ENCODE data around the gene SEL1L3.

DNA sequence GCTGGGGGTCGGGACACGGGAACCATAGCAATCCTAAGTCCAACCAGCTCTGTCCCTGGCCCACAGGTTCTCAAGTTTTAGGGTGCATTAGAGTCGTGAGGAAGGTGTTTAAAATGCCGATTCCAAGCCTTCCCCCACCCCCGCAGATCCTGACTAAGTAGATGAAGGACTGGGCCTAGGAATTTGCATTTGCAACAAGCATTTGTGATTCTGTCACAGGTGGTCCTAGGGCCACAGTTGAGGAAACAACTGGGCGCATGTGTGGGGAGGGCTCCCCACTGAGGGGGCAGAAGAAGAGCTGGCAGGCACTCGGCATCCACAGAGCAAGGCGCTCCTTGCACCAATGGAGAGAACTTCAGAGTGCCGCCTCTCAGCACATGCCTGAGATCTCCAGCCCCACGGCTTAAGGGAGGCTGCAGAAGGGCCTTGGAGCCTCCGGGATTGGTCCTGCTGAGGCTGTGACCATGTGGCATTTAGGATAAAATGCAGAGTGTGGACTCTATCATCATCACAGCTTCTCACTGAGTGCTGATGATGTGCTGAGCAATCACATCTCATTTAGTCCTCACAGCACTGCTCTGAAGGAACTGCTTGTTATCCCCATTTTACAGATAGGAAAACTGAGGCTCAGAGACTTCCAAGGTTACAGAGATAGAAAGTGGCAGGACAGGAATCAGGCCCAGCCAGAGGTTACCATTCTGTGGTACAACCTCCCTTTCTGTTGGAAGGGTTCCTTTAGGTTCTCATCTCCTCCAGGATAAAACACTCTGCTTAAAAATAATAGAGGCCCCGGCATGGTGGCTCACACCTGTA lies 16.7 kb downstream of the SEL1L3 start:
- TF ChIP-seq, protein P1, sequence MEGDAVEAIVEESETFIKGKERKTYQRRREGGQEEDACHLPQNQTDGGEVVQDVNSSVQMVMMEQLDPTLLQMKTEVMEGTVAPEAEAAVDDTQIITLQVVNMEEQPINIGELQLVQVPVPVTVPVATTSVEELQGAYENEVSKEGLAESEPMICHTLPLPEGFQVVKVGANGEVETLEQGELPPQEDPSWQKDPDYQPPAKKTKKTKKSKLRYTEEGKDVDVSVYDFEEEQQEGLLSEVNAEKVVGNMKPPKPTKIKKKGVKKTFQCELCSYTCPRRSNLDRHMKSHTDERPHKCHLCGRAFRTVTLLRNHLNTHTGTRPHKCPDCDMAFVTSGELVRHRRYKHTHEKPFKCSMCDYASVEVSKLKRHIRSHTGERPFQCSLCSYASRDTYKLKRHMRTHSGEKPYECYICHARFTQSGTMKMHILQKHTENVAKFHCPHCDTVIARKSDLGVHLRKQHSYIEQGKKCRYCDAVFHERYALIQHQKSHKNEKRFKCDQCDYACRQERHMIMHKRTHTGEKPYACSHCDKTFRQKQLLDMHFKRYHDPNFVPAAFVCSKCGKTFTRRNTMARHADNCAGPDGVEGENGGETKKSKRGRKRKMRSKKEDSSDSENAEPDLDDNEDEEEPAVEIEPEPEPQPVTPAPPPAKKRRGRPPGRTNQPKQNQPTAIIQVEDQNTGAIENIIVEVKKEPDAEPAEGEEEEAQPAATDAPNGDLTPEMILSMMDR (conservative IDR thresholded peaks at IDR 0.05 in 1 of 2, IDR thresholded peaks at IDR 0.05 in 1 of 2; ENCODE audit: extremely low read depth in 1 of 2, insufficient read depth in 1 of 2, low read depth in 1 of 2, low read length in 2 of 2): no peak
- no peak for TF ChIP-seq EZH2 (IDR thresholded peaks at IDR 0.05; ENCODE audit: borderline replicate concordance, low read length)
